GM21737 (cell line): ENCODE data around the gene ZDBF2.
"Not testable (repeated sequence)": the region's sequence is repeated elsewhere in the genome, so short reads cannot be mapped to it uniquely, and the experiment has no call there.

Experiments
- ATAC-seq: cut with Tn5 transposase; IDR thresholded peaks from one replicate; pipeline ENCODE4 v1.9.1; 2021; ENCODE audit warnings: mild to moderate bottlenecking, moderate library complexity; ENCODE audit not compliant: unreplicated experiment

Gene ZDBF2

DNA sequence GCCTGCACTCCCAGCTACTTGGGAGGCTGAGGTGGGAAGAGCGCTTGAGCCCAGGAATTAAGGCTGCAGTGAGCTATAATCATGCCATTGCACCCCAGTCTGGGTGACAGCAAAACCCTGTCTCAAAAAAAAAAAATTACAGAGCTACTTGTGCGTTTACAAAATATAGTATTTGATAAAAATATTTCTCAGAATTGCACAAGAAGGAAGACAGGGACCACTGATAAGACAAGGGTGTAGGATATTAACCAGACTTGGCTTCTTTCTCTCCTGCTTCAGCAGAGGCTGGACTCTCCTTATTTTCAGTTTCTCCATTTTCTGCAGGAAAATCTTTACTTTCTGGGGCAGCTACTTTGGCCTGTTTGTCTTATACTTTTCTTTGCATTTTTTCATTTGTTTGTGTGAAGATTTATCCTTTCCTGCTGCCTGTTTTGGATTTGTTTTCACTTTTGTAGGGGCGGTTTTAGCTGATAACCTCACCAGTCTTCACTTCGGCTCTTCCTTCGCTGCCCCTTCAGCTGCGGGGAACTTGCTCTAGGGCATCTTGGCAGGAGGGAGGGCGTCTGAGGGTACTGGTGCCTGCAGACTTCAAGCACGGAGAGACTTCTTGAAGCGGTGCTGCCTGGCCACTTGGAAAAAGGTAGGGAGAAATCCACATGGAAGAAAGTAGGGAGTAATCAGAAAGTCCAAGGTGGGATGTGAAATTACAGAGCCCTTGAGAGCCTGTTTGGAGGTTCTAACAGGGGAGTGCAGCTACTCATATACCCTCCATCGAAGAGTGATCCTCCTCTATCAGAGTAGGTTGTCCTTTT, 14.9 kb upstream of the ZDBF2 start:
- no peak for ATAC-seq

DNA sequence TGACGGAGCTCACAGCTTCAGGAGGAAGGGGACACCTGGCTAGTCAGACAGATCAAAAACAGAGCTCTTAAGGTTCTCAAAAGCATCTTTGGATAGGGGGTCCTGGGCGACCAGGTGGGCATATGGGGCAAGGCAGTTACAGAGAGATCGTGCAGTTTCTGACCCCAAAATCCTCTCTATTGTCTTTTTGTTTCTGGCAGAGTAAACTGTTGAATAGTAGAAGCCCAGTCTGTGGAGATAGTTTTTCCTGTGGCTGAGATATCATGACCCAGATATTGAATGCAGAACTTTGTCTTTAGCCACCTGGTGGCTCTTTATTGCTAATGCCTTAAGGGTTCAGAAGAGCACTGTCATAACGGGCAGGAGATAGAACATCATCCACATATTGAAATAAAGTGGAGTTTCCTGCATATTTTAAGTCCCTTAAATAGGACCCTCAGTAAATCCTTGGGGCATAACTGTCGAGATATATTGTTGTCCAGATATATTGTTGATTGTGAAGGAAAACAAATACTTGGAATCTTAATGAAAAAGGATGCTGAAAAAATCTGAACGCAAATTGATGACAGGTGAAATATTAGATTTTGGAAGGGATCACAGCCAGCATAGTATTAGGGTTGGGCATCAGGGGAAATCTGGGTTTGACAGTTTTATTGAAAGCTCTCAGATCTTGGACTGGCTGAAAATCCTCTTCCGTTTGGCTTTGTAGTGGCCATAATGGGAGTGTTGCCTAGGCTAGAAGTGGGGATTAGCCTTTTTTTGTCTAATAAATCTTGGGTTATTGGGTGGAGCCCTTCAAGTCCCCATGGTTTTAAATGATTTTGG, 14.1 kb upstream of the ZDBF2 start:
- peak; percentile 60 for ATAC-seq

DNA sequence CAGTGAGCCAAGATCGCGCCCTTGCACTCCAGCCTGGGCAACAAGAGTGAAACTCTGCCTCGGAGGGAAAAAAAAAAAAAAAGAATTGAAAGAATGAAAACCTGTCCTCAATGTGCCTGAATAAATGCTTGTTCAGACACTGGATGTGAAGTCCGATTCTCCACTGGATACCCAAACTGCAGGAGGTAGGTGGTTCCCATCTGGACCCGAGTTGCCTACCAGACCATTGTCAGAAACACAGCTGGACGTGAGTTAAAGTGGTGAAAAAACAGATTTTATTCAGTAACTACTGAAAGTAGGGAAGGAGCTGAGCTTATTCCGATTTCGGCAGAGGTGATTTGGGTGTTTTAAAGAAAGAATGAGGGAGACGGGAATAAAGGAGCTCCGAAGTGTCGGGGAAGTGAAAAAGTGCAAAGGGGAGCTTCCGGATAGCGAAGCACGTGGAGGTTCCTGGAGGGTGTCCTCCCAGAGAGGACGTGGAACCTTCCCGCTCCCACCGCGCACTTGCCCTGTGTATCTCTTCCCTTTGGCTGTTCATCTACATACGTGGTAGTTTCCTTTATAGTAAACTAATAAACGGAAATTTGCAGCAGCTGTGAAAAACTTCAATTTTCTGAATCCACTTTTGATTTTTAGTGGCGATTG, 10.4 kb upstream of the ZDBF2 start:
- ATAC-seq: no peak

DNA sequence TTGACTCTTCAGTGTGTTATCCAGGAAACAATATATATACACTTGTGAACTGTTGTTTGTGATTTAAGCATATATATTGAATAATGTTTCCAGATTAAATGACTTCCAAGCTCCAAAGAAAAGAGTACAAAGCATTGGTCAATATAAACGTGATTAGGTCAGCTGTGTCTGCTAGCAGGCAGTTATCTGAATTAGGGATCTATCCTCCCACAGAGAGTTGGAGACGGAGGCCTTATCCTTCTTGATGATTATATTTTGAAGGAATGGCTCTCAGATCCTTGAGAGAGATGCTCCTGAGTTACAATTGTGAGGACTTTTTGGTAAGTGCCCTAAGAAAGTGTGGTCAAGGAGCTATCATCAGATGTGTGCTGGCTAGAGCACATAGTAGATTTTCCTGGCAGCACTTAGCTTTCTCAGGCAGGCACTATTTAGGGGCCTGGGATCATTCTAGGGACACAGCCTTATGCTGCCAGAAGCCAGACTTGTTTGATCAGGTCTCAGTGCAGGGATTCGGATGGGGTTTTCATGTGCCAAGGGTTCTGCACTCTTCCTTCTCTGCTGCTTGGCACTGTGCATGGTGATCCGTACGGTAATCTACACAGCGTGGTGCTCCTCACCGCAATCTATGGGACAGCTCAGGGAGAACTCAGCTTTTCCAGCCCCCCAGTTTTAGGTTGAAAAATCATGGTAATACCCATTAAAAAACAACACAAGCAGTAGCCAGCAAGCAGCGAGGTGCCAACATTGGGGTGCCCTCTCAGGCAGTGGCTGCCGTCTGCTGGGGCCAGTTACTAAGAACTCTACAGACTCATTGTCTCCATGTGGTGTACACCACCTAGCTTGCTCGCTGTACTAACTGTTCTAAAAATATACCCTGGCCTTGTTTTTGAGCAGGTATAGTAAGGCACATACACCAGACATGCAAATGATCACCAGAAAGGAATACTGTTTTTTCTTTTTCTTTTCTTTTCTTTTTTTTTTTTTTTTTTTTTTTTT, 8.0 kb upstream of the ZDBF2 start:
- ATAC-seq: no peak

DNA sequence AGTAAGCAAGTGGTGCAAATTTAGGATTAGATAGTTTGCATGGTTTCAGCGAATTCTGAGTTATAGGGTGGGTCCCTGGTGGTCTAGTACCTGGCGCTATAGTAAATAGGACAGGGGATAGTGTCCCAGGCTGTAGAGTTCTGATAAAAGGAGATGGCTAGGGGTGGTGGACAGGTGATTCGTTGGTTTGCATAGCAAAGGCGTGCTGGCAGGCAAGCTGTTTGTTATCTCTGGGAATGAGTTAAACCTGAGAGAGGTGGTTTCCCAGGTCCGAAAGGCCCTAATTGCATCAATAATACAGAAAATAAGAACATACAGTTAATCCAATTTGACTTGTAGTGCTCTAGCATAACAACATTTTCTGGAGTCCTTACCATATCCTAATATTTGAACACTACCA, 6.9 kb upstream of the ZDBF2 start:
- ATAC-seq: no peak

DNA sequence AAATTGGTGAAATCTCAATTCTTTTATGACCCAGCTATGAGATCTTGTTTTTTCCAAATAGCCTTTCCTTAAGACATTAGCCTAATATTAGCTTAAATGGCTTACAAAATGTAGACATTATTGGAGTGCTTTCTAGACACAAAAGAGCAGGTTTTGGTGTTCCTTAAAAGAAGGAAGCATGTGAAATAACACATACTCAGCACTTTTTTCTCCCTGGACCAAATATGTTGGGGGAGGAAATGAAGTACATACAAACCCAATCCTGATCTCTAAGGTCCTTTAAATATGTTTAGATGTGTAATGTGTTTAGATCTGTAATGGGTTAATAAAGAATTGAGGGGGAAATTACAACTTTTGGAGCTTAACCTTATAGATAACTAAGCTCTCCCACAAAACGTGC, 3.4 kb upstream of the ZDBF2 start:
- no peak for ATAC-seq

DNA sequence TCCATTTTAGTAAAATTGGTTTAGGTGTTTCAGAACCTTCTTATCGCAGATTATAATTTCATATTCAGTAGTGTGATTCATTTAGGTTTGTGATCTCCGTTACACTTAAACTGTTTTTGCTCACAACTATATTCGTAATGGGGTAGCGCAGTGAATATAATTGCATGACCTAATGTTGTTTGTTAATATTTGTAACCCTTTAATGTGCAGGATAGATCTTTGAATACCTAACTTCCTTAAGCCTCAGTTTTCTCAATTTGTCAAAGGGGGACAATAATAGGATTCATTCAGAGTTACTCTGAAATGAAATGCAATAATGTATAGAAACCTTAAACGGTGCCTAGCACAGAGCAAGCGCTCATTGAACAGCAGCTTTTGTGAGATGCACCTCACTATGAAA, 558 bp upstream of the ZDBF2 start:
- ATAC-seq: no peak

DNA sequence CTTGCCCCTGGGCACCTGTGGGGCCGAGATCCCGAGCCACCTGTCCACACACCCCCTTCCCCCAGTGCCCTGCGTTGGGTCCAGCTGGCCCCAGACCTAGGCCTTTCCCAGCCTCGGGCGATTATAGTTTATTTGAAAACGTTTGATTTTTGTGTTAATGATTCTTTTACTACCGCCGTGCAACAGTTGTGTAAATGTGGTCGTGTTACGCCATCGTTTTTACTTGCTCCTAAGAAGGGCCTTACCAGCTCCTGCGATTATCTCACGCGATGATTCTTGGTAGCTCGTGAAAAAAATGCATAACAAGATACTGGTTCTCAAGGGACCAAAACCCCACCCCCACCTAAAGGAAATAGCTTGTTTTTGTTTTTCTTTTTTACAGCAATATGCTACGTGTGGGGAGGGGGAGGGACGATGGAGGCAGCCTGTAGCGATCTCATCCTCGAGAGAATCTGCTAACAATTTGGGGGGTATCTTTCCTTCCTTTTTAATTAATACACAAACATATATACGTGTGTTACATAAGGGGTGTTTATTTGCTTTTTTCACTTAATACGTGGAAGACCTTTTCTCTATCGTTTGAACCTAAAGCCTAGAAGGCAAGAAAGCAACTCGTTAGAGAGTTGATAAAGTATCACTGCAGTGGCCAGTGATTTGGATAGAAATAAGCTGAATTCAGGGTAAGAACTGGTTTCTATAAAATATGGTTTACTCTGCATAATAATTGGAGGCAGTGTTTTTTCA, 1.0 kb downstream of the ZDBF2 start:
- peak; percentile 29 for ATAC-seq

DNA sequence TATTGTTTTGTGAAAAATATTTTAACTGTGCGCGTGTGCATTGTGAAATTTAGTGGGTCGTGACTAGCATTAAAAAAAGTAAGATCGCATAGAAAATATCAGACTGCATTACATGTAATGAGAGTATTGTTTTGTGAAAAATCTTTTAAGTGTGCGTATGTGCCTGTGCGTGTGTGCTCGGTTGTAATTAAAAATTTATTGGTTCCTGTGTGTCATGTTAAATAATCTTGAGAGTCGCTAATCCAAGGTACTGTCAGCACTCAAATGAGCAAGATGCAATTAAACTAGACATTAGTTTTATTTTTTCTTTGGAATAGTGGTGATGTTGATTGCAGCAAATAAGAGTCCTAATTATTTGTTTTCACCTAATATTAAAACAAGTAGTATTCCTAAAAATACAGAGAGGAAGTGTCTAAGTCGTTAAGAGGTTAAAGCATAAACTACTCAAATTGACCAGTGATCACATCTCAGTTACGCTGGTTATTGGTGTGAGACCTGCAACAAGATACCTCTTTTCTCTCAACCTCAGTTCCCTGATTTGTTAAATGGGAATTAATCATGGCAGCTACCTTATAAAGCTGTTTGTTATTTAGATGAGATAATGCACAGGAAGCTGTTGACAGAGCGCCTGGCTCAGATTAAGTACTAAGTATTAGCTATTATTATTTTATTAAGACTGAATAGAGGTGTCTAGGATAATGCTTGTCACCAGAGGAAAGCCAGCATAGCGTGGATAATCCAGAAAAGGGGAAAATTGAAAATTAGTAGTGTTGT, 1.9 kb downstream of the ZDBF2 start:
- no peak for ATAC-seq

DNA sequence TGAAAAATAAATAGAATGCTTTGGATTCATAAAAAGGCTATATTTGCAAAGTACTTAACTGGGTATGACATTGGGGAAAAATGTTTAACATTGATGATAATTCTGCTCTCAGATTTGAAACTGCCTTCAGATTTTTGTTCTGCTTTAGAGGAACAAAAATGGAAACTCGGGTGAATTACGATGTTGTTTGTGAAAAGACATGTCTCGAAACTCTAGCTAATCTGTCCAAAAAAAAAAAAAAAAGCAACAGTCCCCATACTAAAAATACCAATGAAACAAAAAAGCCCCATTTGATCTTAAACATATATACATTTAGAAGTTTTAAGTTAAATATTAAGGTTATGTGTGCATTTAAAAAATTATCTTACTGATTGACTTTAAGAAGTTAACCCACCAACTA, 3.0 kb downstream of the ZDBF2 start:
- no peak for ATAC-seq

DNA sequence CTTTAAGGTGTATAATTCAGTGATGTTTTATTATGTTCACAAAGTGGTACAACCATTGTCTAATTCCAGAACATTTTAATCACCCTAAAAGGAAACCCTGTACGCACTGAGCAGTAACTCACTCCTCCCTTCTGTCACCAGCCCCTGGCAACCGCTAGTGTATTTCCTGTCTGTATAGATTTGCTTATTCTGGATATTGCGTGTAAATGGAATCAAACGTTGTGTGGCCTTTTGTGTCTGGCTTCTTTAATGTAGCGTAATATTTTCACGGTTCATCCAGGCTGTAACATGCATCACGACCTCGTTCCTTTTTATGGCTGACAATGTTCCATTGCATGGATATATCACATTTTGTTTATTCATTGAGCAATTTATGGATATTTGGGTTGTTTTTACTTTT, 8.3 kb downstream of the ZDBF2 start:
- no peak for ATAC-seq

DNA sequence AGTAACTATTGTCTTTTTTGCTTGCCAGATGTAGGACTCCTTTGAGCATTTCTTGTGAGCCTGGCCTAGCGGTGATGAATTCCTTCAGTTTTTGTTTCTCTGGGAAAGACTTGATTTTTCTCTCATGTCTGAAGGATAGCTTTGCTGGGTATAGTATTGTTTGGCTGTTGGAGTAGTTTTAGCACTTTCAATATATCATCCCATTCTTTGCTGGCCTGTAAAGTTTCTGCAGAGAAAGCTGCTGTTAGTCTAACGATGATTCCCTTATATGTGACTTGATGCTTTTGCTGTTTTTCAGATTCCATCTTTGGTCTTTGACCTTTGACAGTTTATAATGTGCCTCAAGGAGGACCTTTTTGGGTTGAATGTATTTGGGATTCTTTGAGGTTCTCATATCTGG, 12.7 kb downstream of the ZDBF2 start:
- no peak for ATAC-seq

DNA sequence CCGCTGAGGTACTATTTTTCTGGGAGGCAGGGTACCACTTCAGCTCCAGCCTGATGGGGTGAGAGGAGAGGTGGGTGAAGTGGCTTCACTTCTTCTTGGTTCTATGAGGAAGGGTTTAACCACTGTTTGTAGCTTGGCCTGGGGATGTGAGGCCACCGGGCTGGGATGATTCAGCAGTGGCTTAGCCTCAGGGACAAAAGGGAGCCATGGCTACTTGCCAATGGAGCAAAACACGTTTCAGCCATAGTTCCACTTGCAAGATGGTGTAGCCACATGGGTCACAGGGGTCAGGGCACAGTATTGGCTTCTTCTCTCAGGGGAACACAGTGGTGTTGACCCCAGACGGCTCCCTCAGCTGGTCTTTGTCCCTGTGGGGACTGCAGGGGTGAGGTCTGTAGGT, 14.9 kb downstream of the ZDBF2 start:
- ATAC-seq: no peak

DNA sequence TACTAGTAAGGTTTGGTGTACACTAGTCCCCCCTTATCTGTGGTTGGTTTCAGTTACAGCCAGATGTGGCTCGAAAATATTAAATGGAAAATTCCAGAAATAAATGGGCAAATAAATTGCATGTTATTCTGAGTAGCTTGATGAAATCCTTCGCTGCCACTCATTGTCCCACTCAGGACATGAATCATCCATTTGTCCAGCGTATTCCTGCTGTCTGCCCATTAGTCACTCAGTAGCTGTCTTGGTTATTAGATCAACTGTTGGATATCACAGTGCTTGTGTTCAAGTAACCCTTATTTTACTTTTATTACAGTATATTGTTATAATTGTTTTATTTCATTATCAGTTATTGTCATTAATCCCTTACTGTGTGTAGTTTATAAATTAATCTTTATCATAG, 21.7 kb downstream of the ZDBF2 start:
- ATAC-seq: no peak

DNA sequence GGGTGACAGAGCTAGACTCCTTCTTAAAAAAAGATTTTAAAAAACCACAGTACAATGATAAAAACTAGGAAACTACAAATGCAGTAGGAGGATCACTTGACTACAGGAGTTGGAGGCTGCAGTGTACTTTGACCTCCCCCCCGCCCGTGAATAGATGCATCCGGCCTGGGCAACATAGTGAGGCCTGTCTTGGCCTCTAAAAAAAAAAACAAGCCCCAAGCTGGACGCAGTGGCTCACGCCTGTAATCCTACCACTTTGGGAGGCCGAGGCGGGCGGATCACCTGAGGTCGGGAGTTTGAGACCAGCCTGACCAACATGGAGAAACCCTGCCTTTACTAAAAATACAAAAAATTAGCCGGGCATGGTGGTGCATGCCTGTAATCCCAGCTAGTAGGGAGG, 25.1 kb downstream of the ZDBF2 start:
- not testable (repeated sequence) for ATAC-seq

DNA sequence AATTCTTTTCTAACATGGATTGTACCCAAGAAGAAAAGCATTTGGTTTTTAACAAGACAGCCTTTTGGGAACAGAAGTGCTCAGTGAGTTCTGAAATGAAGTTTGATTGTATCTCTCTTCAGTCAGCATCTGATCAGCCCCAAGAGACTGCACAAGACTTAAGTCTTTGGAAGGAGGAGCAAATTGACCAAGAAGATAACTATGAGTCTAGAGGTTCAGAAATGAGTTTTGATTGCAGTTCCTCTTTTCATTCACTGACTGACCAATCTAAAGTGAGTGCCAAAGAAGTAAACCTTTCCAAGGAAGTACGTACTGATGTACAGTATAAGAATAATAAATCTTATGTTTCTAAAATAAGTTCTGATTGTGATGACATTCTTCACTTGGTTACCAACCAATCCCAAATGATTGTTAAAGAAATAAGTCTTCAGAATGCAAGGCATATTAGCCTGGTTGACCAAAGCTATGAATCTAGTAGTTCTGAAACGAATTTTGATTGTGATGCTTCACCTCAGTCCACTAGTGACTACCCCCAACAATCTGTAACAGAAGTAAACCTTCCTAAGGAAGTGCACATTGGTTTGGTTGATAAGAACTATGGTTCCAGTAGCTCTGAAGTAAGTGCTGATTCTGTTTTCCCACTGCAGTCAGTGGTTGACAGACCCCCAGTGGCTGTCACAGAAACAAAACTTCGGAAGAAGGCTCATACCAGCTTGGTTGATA, 31.2 kb downstream of the ZDBF2 start:
- ATAC-seq: no peak

DNA sequence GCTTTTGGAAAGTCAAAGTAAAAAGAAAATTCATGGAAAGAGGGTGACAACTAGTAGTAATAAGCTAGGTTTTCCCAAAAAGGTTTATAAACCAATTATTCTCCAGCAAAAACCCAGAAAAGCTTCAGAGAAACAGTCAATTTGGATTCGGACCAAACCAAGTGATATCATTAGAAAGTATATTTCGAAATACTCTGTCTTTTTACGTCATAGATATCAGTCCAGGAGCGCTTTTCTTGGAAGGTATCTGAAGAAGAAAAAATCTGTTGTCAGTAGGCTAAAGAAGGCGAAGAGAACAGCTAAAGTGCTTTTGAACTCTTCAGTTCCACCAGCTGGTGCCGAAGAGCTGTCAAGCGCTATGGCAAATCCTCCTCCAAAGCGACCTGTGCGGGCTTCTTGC, 36.6 kb downstream of the ZDBF2 start:
- no peak for ATAC-seq

DNA sequence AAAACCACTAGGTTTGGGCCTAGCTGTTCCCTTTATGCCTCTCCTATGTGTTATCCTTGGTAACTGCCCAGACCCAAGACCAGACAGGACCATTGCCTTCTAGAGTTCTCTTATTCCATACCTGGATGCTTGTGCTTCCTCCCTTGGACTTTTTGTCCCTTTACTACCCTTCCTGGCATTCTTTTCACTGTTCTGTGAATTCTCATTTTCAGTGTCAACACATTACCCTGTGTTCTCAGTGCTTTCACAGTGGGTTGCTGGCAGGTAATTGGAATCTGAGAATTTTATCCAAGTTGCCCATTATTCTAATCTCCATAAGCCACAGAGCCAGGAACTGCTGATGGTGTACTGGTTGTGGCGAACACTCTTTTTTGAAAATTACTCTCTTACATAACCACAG, 41.7 kb downstream of the ZDBF2 start:
- no peak for ATAC-seq

DNA sequence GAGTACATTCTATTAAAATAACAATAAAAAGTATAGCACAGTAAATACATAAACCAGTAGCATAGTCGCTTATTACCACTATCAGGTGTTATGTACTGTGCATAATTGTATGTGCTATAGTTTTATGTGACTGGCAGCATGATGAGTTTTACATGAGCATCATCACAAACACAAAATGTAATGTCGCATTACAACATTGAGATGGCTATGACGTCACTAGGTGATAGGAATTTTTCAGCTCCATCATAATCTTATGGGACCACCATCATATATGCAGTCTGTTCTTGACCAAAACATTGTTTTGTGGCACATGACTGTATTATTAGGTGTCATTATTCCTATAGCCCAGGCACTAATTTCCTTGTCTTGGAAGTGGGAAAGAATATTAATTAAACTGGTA, 48.6 kb downstream of the ZDBF2 start:
- no peak for ATAC-seq
